GM23338 (cell line): Measurements from ENCODE around the gene TBC1D8B. TPM values are rescaled to one million over a fixed set of nuclear protein-coding genes. Genes with fewer than 3 reads are reported as not detected.

Experiments used
- ATAC-seq: fragments of 200-7000 bp; cut with Tn5 transposase; 3 replicates; pipeline ENCODE4 v1.9.1; 2020
- DNase-seq: peaks from one replicate; pipeline ENCODE4 v3.0.0-alpha.2; 2015; ENCODE audit warnings: low spot score
- H2AFZ ChIP-seq: fragments of 200-600 bp; sonication (generic); 2 replicates; pipeline ENCODE4 v1.8.0; 2016; ENCODE audit warnings: antibody characterized with exemption, mild to moderate bottlenecking, moderate library complexity
- H3F3A ChIP-seq: fragments of 200-600 bp; sonication (generic); replicated peaks from 2 replicates; pipeline ENCODE4 v1.8.0; 2017; ENCODE audit warnings: antibody characterized with exemption, mixed run types, low read depth
- H3K27ac ChIP-seq: fragments of 200-600 bp; sonication (generic); 2 replicates; pipeline ENCODE4 v1.6.1; 2016; ENCODE audit warnings: low read depth
- H3K27me3 ChIP-seq: fragments of 200-600 bp; sonication (generic); 2 replicates; pipeline ENCODE4 v1.8.0; 2016; ENCODE audit warnings: mild to moderate bottlenecking, mixed run types, moderate library complexity; ENCODE audit not compliant: insufficient read depth
- H3K36me3 ChIP-seq: fragments of 200-600 bp; sonication (generic); 2 replicates; pipeline ENCODE4 v1.8.0; 2016; ENCODE audit warnings: mild to moderate bottlenecking; ENCODE audit not compliant: insufficient read depth
- H3K4me1 ChIP-seq: fragments of 200-600 bp; sonication (generic); 2 replicates; pipeline ENCODE4 v1.8.0; 2016; ENCODE audit warnings: mild to moderate bottlenecking, moderate library complexity; ENCODE audit not compliant: insufficient read depth
- H3K4me2 ChIP-seq: fragments of 200-600 bp; sonication (generic); 2 replicates; pipeline ENCODE4 v1.7.1; 2017; ENCODE audit warnings: mixed run types
- H3K4me3 ChIP-seq: fragments of 200-600 bp; sonication (generic); 2 replicates; pipeline ENCODE4 v1.6.1; 2016; ENCODE audit warnings: mixed run types
- H3K79me2 ChIP-seq: fragments of 200-600 bp; sonication (generic); replicated peaks from 2 replicates; pipeline ENCODE4 v1.8.0; 2017; ENCODE audit warnings: mild to moderate bottlenecking; ENCODE audit not compliant: insufficient read depth
- H3K9me2 ChIP-seq: fragments of 200-600 bp; sonication (generic); 2 replicates; pipeline ENCODE4 v1.8.0; 2017; ENCODE audit not compliant: insufficient read depth
- H4K20me1 ChIP-seq: fragments of 200-600 bp; sonication (generic); replicated peaks from 2 replicates; pipeline ENCODE4 v1.8.0; 2017; ENCODE audit warnings: mild to moderate bottlenecking; ENCODE audit not compliant: insufficient read depth
- H3K27ac Mint-ChIP-seq: 2 replicates; pipeline ENCODE4 v1.8.0; 2020; ENCODE audit warnings: inconsistent platforms, mild to moderate bottlenecking, moderate library complexity, mixed read lengths
- H3K27me3 Mint-ChIP-seq: 3 replicates; pipeline ENCODE4 v1.8.0; 2022; ENCODE audit warnings: low read depth, mild to moderate bottlenecking, moderate library complexity, mixed read lengths, inconsistent platforms; ENCODE audit not compliant: insufficient read depth, poor library complexity
- H3K36me3 Mint-ChIP-seq: 3 replicates; pipeline ENCODE4 v1.8.0; 2021; ENCODE audit warnings: low read depth, mild to moderate bottlenecking, inconsistent platforms, moderate library complexity, mixed read lengths
- H3K4me1 Mint-ChIP-seq: 3 replicates; pipeline ENCODE4 v1.8.0; 2020; ENCODE audit warnings: mild to moderate bottlenecking, inconsistent platforms, mixed read lengths
- H3K4me3 Mint-ChIP-seq: 3 replicates; pipeline ENCODE4 v1.8.0; 2021; ENCODE audit warnings: moderate library complexity, mild to moderate bottlenecking, inconsistent platforms, mixed read lengths
- H3K9me3 Mint-ChIP-seq: 3 replicates; pipeline ENCODE4 v1.8.0; 2020; ENCODE audit warnings: moderate library complexity, mild to moderate bottlenecking, inconsistent platforms, mixed read lengths
- CREB1 ChIP-seq: fragments of 250-450 bp; sonication (Bioruptor Pico); IDR thresholded peaks from 2 replicates; pipeline ENCODE4 v1.5.0; 2020; ENCODE audit warnings: low read depth, mild to moderate bottlenecking, moderate library complexity
- CTCF ChIP-seq, 2 experiments: fragments of 200-600 bp in 1 of 2; sonication (generic) in 1 of 2; conservative IDR thresholded peaks; 2 replicates each; pipeline versions ENCODE4 v1.5.1 to v1.6.1; 2016 to 2017; ENCODE audit warnings: antibody characterized with exemption in 2 of 2, low read depth in 2 of 2, mild to moderate bottlenecking in 2 of 2, moderate library complexity in 1 of 2
- ETS1 ChIP-seq: IDR thresholded peaks from 2 replicates; pipeline ENCODE4 v1.6.1; 2016; ENCODE audit warnings: antibody characterized with exemption
- EZH2 ChIP-seq: fragments of 200-600 bp; sonication (generic); IDR thresholded peaks from one replicate; pipeline ENCODE4 v1.8.0; 2017; ENCODE audit warnings: antibody characterized with exemption, mild to moderate bottlenecking, low read depth; ENCODE audit not compliant: unreplicated experiment
- EZH2phosphoT487 ChIP-seq: fragments of 200-600 bp; sonication (generic); IDR thresholded peaks from one replicate; pipeline ENCODE4 v1.8.1; 2018; ENCODE audit warnings: antibody characterized with exemption; ENCODE audit not compliant: unreplicated experiment
- JUNB ChIP-seq: IDR thresholded peaks from one replicate; pipeline ENCODE4 v1.6.1; 2016; ENCODE audit warnings: antibody characterized with exemption; ENCODE audit not compliant: unreplicated experiment
- NANOG ChIP-seq: IDR thresholded peaks from 2 replicates; pipeline ENCODE4 v1.6.1; 2016; ENCODE audit warnings: antibody characterized with exemption, borderline replicate concordance
- POLR2AphosphoS5 ChIP-seq: IDR thresholded peaks from 2 replicates; pipeline ENCODE4 v1.6.1; 2016; ENCODE audit warnings: antibody characterized with exemption, low read depth
- REST ChIP-seq: IDR thresholded peaks from one replicate; pipeline ENCODE4 v1.6.1; 2018; ENCODE audit warnings: antibody characterized with exemption; ENCODE audit not compliant: unreplicated experiment
- STAT1 ChIP-seq: IDR thresholded peaks from one replicate; pipeline ENCODE4 v1.6.1; 2016; ENCODE audit warnings: antibody characterized with exemption; ENCODE audit not compliant: unreplicated experiment
- ZNF114 ChIP-seq: fragments of 250-450 bp; sonication (Bioruptor Pico); IDR thresholded peaks from 2 replicates; pipeline ENCODE4 v1.5.0; 2020; ENCODE audit warnings: mild to moderate bottlenecking, moderate library complexity
- ZNF331 ChIP-seq: fragments of 250-450 bp; sonication (Bioruptor Pico); IDR thresholded peaks from 2 replicates; pipeline ENCODE4 v1.5.0; 2020; ENCODE audit warnings: low read depth, mild to moderate bottlenecking, moderate library complexity
- ZNF462 ChIP-seq: fragments of 250-450 bp; sonication (Bioruptor Pico); IDR thresholded peaks from 2 replicates; pipeline ENCODE4 v1.5.0; 2020; ENCODE audit warnings: mild to moderate bottlenecking, moderate library complexity
- polyA plus RNA-seq: library from polyadenylated mRNA; unstranded; fragments of >200 nt; fragmentation: Nextera tagmentation; extraction: Ambion mirVana; gene quantifications from 2 replicates; pipeline ENCODE4 v1.2.1, GENCODE V29; 2016
- total RNA-seq: library from RNA; depleted of rRNA; stranded (reverse); fragments of >200 nt; shearing (Covaris generic); gene quantifications from 2 replicates; pipeline ENCODE4 v1.2.3, GENCODE V29; 2014

Gene TBC1D8B
- total and polyA plus RNA-seq, 2 experiments from 2014 or later = 5.5 to 7.6 TPM

- no peak overlapping the region for H2AFZ ChIP-seq
- no peaks in the 10 kb centered on the region for H3K36me3 ChIP-seq
- no peak overlapping the region for H3K27ac Mint-ChIP-seq
- H3K4me1 Mint-ChIP-seq = peaks cover 8% of the 10 kb centered on the region
- H3F3A ChIP-seq = no peaks in the 10 kb centered on the region
- no peaks in the 10 kb centered on the region for H3K9me2 ChIP-seq
- H3K36me3 Mint-ChIP-seq = no peaks in the 10 kb centered on the region
- no peaks in the 10 kb centered on the region for H3K79me2 ChIP-seq
- H3K4me3 ChIP-seq = no peak overlapping the region
- no peak overlapping the region for H3K27ac ChIP-seq
- no peaks in the 10 kb centered on the region for H3K4me1 ChIP-seq
- H3K27me3 ChIP-seq = no peaks in the 10 kb centered on the region
- no peak for DNase-seq
- no peak overlapping the region for H3K4me3 Mint-ChIP-seq
- no peaks in the 10 kb centered on the region for H3K9me3 Mint-ChIP-seq
- H4K20me1 ChIP-seq = no peaks in the 10 kb centered on the region
- no peak for ATAC-seq
- no peak for TF ChIP-seq EZH2
- TF ChIP-seq POLR2AphosphoS5 = no peak
- TF ChIP-seq JUNB = no peak
- no peak for TF ChIP-seq EZH2phosphoT487
- no peak for TF ChIP-seq ZNF462
- TF ChIP-seq REST = no peak
- no peak for TF ChIP-seq ZNF114 (CRISPR knock-in tag)
- TF ChIP-seq ZNF331 (CRISPR knock-in tag) = no peak
- TF ChIP-seq NANOG = no peak
- no peak for TF ChIP-seq STAT1
- TF ChIP-seq CTCF (conservative IDR thresholded peaks at IDR 0.05; ENCODE audit: low read depth in 2 of 2) = no peak
- no peak for TF ChIP-seq ETS1
- TF ChIP-seq CREB1 (CRISPR knock-in tag) = no peak
- no peak overlapping the region for H3K4me2 ChIP-seq
- H3K27me3 Mint-ChIP-seq = peaks cover 5% of the 10 kb centered on the region
Observed at GRCh38 chrX:106921637-106922036, 119.2 kb downstream of the TBC1D8B start.
